Measurements from ENCODE around the gene CXCR6.

The CXCR6 gene

GRCh38 chr3:45955706-45956105 is 12.4 kb downstream of the CXCR6 start:
- Histone ChIP-seq H3K27me3 (ENCODE audit: low read depth, low read length) (peaks cover 2% of the 10 kb centered on the region; the same call in 1 of the 2 replicates), H3K36me3 (replicated peaks; ENCODE audit: low read depth, low read length) (peaks cover 86% of the 10 kb centered on the region), H2AFZ (ENCODE audit: low read depth, low read length) (no peak overlapping the region), H4K20me1 (ENCODE audit: insufficient read depth, low read length) (no peaks in the 10 kb centered on the region), H3K27ac (ENCODE audit: low read length) (no peak overlapping the region), H3K79me2 (ENCODE audit: low read length) (no peaks in the 10 kb centered on the region), H3K4me1 (ENCODE audit: low read length) (peaks cover 3% of the 10 kb centered on the region), H3K9ac (ENCODE audit: low read length) (no peak overlapping the region), H3K4me3 (ENCODE audit: low read length) (no peak overlapping the region), H3K4me2 (ENCODE audit: low read length) (no peak overlapping the region), H3K9me3 (ENCODE audit: insufficient read depth, low read length) (no peaks in the 10 kb centered on the region)
- no peak for TF ChIP-seq EZH2phosphoT487 (IDR thresholded peaks at IDR 0.05; ENCODE audit: low read depth)

DNA sequence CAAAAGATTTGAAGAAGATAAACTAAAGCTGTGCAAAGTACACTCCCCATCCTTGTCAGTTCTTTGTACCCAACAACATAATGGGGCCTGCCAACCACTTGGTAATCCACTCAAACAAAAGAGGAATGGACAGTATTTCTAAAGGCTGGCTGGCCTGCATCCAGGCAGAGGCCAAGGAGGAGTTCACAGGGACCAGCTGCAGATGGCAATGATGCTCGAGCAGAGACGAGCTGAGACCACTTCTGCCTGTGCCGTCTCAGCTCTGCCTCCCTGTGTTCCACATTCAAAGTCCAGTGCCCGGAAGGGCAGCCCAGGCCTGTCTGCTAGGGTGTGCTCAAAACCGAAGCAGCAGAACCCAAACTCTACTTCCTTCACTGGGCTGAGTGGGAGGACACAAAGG is 14.3 kb downstream of the CXCR6 start:
- no peak overlapping the region for H2AFZ ChIP-seq (ENCODE audit: low read depth, low read length)
- no peak overlapping the region for H3K4me2 ChIP-seq (ENCODE audit: low read length)
- no peak overlapping the region for H3K9ac ChIP-seq (ENCODE audit: low read length)
- H3K4me3 ChIP-seq (ENCODE audit: low read length): no peak overlapping the region
- H3K27me3 ChIP-seq (ENCODE audit: low read depth, low read length): peaks cover 6% of the 10 kb centered on the region; the same call in 1 of the 2 replicates
- H3K9me3 ChIP-seq (ENCODE audit: insufficient read depth, low read length): no peaks in the 10 kb centered on the region
- H4K20me1 ChIP-seq (ENCODE audit: insufficient read depth, low read length): no peaks in the 10 kb centered on the region
- H3K4me1 ChIP-seq (ENCODE audit: low read length): peaks cover 21% of the 10 kb centered on the region
- peaks cover 88% of the 10 kb centered on the region for H3K36me3 ChIP-seq (replicated peaks; ENCODE audit: low read depth, low read length)
- H3K79me2 ChIP-seq (ENCODE audit: low read length): no peaks in the 10 kb centered on the region
- TF ChIP-seq CTCF (IDR thresholded peaks at IDR 0.05; ENCODE audit: low read depth, low read length) (no peak), EZH2phosphoT487 (IDR thresholded peaks at IDR 0.05; ENCODE audit: low read depth) (no peak)
- no peak overlapping the region for H3K27ac ChIP-seq (ENCODE audit: low read length)

GRCh38 chr3:45958321-45958791 is 15.1 kb downstream of the CXCR6 start:
- Histone ChIP-seq H2AFZ (ENCODE audit: low read depth, low read length) (no peak overlapping the region), H4K20me1 (ENCODE audit: insufficient read depth, low read length) (no peaks in the 10 kb centered on the region), H3K79me2 (ENCODE audit: low read length) (no peaks in the 10 kb centered on the region), H3K27ac (ENCODE audit: low read length) (no peak overlapping the region), H3K9ac (ENCODE audit: low read length) (no peak overlapping the region), H3K4me1 (ENCODE audit: low read length) (peaks cover 28% of the 10 kb centered on the region), H3K4me2 (ENCODE audit: low read length) (no peak overlapping the region), H3K4me3 (ENCODE audit: low read length) (no peak overlapping the region), H3K36me3 (replicated peaks; ENCODE audit: low read depth, low read length) (peaks cover 88% of the 10 kb centered on the region), H3K27me3 (ENCODE audit: low read depth, low read length) (peaks cover 6% of the 10 kb centered on the region; the same call in 1 of the 2 replicates), H3K9me3 (ENCODE audit: insufficient read depth, low read length) (no peaks in the 10 kb centered on the region)
- no peak for TF ChIP-seq CTCF (IDR thresholded peaks at IDR 0.05; ENCODE audit: low read depth, low read length)
- no peak for TF ChIP-seq EZH2phosphoT487 (IDR thresholded peaks at IDR 0.05; ENCODE audit: low read depth)

GRCh38 chr3:45959201-45959600 is 15.9 kb downstream of the CXCR6 start:
- Histone ChIP-seq H3K79me2 (ENCODE audit: low read length) (no peaks in the 10 kb centered on the region), H3K4me1 (ENCODE audit: low read length) (peaks cover 37% of the 10 kb centered on the region), H3K9ac (ENCODE audit: low read length) (no peak overlapping the region), H3K4me2 (ENCODE audit: low read length) (no peak overlapping the region), H3K27ac (ENCODE audit: low read length) (no peak overlapping the region), H3K9me3 (ENCODE audit: insufficient read depth, low read length) (no peaks in the 10 kb centered on the region), H3K36me3 (replicated peaks; ENCODE audit: low read depth, low read length) (peaks cover 85% of the 10 kb centered on the region), H2AFZ (ENCODE audit: low read depth, low read length) (no peak overlapping the region), H3K27me3 (ENCODE audit: low read depth, low read length) (peaks cover 6% of the 10 kb centered on the region; the same call in 1 of the 2 replicates), H3K4me3 (ENCODE audit: low read length) (no peak overlapping the region), H4K20me1 (ENCODE audit: insufficient read depth, low read length) (no peaks in the 10 kb centered on the region)
- TF ChIP-seq CTCF (IDR thresholded peaks at IDR 0.05; ENCODE audit: low read depth, low read length): no peak
- no peak for TF ChIP-seq EZH2phosphoT487 (IDR thresholded peaks at IDR 0.05; ENCODE audit: low read depth)

Data from OCI-LY3 (cell line).